HG02588 (cell line): ENCODE data around the gene PI4KA.
"Not testable (repeated sequence)": the region's sequence is repeated elsewhere in the genome, so short reads cannot be mapped to it uniquely, and the experiment has no call there.

Experiments used
- ATAC-seq: cut with Tn5 transposase; IDR thresholded peaks from one replicate; pipeline ENCODE4 v1.9.1; 2021; ENCODE audit warnings: mild to moderate bottlenecking, moderate library complexity; ENCODE audit not compliant: unreplicated experiment

PI4KA gene

DNA sequence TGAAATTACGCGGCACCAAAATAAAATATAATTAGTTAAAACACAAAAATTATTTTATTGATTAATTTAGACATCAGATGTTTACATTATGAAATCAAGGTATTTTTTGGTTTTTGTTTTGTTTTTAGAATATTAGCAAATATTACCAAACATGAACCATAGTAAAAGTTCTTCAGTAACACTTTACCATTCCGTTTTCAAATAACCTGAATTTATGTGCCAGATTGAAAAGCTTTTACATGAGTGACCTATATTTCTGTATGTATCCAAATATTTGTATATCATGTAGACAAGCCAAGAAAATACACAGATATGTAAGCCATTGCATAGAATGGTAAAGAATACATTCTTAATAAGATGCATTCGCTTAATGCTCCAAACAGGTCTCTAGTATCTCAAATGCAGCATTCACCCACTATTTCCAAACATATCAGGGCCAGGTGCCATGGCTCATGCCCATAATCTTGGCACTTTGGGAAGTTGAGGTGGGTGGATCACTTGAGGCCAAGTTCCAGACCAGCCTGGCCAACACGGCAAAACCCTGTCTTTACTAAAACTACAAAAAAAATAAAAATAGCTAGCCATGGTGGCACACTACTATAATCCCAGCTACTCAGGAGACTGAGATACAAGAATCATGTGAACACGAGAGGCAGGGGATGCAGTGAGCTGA lies 187.1 kb downstream of the PI4KA start:
- ATAC-seq = no peak

DNA sequence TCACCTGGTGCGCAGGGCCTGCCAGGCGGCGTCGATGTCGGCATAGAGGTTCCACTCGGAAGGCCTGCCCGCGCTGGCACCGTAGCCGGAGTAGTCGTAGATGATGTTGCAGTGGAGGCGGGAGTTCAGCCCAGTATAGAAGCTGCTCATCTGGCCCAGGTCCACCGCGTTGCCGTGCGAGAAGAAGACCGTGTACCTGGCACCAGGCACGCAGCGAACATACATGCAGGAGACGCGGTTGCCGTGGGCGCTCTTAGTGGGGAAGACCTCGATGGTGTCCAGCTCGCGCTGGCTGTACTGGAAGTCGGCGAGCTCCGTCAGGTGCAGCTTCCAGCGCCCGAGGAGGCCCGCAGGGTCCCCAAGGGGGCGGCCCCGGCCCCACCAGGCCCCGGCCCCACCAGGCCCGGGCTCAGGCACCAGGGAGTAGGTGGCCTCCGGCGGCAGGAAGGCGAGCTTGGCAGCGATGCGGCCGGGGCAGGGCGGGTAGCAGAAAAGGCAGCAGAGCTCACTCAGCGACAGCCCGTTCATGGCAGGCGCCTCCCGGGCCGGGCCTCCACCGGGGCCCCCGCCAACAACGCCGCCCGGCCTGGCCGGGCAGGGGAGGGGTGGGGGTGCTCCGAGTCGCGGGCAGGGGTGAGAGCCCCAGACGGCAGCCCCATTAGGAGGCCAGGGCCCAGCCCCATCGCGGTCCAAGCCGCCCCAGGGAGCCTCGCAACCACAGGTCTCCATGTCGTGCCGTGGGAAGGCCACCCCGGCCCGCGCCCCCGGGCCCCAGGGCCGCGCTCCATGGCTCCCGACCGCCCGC lies 188.0 kb downstream of the PI4KA start:
- ATAC-seq = not testable (repeated sequence)

DNA sequence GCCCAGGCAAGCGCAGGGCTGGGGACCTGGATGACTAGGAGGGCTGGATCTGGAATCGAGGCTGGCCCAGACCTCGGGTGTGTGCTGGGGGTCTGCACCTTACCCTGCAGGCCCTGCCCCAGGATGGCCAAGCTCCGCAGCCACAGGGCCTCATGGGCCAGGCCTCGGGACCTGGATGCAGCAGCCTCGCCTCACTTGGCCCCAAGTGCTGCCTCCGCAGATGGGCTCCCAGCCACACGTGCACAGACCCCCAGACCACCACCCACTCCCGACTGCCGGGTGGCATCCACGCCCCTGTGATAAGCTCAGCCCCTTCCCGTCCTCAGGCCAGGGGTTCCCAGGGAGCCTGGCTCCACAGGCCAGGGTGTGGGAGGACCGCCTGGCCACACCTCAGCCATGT lies 188.7 kb downstream of the PI4KA start:
- ATAC-seq = not testable (repeated sequence)

DNA sequence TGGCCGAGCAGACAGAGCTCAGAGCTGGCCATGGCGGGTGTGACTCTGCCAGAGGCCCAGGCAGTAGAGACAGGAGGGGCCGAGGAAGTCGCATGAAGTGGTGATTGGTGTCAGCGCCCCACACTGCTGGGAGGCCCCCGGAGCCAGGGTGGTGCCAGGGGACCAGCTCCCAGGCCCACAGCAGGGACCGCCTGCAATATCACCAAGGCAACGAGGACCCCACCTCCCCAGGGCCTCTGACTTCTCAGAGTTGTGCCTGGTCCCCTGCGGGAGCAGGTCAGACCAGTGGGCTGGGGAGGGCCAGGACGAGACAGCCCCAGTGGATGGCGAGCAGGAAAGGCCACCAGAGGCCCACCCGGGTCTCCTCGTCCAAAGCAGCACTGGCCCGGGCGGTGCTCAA lies 189.1 kb downstream of the PI4KA start:
- not testable (repeated sequence) for ATAC-seq

DNA sequence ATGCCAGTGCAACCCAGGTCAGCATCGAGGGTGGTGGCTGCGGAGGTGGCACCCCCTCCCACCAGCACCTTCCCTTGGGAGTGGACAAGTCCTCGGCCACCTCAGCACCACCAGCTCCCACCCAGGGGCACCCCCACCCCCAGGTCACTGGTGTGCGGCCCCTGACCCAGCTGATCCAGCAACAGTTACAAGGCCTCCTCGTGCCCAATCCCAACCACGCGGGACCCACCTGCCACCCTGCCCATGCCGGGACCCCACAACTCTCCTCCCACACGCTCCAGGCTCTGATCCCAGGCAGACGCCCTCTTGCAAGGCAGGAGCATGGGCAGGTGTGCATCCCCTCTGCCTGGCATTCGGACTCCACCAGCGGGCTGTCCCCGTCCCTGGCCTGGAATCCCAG lies 189.8 kb downstream of the PI4KA start:
- not testable (repeated sequence) for ATAC-seq

DNA sequence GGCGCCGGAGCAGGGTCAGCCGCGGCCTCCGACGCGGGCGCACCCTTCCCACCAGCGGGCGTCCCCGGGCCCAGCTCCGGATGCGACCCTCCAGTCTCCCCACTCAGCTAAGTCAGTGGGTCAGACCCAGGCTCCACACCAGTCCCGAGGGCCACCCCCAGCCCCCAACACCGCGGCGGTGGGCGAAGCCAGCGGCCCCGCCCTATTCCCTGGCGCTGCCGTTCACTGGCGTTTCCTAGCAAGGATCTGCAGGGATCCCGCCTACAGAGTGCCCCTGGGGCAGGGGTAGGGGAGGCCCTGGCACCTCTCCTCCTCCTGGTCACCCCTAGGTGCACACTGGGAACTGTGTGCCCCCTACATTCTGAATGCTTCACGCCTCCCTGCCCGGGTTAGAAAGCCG lies 190.4 kb downstream of the PI4KA start:
- not testable (repeated sequence) for ATAC-seq

DNA sequence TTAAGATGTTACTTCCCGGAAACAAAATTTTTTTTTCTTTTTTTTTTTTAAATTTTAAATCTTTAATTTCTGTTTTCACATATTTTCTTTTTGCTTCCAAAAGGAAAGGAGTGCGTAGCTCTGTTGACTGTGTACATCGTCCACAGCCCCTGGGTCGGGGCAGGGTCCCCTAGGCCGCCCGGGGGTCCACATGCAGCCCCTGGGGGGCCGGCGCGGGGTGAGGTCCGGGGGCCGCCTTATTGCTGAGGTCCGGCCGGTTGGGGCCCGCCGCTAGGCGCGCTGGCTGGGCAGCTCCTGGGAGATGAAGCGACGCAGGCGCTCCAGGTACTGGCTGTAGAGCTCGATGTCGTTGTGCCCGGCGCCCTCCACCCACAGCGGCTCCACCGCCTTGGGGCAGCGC lies 191.1 kb downstream of the PI4KA start:
- ATAC-seq = not testable (repeated sequence)

DNA sequence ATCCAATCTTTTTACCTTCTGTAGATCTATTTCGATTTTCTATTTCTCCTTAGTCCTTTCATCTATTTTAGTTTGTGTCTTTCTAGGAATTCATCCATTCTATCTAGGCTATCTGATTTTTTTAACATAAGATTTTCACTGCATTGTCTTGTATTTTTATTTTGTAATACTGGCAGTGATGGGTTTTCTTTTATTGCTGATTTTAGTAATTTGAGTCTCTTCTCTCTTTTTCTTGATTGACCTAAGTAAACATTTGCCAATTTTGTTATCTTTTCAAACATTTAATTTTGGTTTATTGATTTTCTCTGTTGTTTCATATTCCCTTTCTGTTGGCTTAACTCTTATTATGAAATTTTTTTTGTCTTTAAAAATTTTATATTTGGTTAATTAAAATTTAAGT lies 192.1 kb downstream of the PI4KA start:
- ATAC-seq = no peak

DNA sequence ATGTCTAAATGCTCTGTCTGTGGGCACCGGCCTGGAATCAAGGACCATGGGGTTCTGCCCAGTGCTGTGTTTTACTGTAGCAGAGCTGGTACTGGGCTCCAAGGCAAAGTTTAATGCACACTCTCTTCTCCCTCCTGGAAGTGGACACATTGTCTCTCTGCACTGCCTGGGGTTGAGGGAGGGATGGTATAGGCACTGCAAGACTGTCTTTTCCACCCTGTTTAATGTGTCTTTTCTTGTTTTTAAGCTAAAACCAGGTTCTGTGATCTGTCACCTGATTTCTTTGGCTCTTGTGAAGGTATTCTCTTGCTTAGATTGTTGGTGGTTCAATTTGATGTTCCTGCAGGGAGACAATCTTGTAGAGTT lies 194.0 kb downstream of the PI4KA start:
- ATAC-seq = no peak

DNA sequence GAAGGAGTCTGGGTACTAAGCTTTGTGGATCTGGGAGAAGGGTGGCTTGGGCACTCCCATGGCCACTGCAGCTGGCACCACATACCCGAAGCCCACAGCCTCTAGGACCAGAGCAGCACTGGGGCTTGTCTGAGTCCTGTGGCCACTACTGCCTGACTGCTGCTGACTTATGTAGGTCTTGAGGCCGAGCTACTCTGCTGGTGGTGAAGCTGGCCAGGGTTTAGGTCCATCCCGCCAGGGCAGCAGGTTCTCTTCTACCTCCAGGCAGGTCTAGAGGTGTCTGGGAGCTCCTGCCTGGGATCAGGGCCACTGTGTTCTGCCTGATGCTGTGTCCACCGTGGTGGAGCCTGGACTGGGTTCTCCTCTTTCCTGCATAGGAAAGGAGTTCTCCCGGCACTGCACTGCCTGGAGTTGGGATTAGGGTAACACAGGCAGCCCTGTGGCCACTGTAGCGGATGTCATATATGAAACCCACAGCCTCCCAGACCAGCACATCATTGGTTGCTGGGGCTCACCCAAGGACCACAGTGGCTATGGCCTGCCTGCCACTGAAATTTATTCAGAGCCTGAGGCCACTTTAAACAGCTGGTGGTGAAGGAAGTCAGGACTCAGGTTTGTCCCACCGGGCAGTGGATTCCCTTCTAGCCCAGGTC lies 194.5 kb downstream of the PI4KA start:
- ATAC-seq = no peak

DNA sequence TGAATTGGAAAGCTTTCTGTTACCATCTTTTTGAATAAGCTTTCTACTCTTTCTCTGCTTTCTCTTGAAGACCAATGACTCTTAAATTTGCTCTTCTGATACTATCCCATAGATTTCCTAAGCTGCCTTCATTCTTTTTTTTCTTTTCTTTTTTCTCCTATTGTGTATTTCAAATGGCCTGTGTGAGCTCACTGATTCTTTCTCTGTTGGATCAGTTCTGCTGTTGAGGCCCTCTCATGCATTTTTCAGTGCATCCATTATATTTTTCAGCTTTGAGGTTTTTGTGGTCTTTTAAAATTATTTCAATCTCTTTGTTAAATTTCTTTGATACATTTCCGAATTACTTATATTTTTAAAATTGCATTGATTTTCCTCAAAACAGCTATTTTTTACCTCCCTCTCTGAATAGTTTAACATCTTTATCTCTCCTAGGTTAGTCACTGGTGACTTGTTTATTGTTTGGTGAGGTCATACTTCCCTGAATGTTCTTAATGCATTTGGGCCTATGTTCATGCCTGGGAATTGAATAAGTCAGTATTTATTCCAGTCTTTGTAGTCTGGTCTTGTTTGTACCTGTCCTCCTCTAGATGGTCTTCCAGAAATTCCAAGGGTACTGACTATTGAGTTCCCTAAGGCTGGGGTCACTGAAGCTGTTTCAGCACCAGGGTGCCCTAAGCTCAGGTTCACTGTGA lies 195.3 kb downstream of the PI4KA start:
- ATAC-seq = no peak

DNA sequence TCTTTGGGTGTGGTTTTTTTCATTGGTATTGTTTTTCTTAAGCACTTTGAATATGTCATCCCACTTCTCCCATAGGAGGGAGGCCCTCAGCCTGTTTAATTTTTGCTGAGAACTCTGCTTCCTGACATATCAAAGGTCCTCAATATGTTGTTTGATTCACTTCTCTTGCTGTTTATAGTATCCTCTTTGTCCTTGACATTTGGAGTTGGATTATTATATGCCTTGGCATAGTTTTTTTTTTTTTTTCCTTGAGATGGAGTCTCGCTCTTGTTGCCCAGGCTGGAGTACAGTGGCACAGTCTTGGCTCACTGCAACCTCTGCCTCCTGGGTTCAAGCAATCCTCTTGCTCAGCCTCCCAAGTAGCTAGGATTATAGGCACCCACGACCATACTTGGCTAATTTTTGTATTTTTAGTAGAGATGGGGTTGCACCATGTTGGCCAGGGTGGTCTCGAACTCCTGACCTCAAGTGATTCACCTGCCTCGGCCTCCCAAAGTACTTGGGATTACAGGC lies 196.0 kb downstream of the PI4KA start:
- ATAC-seq = not testable (repeated sequence)

DNA sequence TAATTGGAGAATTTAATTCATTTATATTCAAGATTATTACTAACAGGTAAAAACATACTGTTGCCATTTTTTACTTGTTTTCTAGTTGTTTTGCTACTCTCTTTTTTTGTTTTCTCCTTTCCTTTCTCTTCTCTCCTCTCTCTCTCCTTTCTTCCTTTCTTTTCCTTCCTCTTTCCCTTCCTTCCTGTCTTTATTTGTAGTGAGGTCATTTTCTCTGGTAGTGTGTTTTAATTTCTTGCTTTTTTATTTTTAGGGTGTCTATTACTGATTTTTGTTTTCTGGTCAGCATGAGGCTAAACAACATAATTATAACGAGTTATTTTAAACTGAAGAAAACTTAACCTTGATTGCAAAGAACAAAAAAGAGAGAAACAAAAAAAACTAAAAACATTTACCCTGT lies 197.1 kb downstream of the PI4KA start:
- ATAC-seq = no peak

DNA sequence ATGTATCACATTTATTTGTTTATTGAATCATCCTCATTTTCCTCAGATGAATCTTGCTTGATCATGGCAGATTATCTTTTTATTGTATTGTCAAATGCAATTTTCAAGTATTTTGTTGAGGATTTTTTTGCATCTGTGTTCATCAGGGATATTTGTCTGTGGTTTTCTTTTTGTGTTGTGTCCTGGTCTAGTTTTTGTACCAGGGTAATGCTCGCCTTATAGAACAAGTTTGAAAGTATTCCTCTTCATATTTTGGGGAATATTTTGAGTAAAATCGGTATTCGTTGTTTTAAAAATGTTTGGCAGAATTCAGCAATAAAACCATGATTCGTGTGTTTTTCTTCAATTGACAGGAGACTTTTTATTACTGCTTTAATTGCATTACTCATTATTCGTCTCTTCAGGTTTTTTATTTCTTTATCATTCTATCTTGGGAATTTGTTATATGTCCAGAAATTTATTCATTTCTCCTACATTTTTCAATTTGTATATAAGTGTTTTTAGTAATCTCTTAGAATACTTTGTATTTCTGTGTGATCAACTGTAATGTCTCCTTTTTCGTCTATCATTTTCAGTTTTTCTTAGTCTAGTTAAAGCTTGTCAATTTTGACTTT lies 198.1 kb downstream of the PI4KA start:
- no peak for ATAC-seq

DNA sequence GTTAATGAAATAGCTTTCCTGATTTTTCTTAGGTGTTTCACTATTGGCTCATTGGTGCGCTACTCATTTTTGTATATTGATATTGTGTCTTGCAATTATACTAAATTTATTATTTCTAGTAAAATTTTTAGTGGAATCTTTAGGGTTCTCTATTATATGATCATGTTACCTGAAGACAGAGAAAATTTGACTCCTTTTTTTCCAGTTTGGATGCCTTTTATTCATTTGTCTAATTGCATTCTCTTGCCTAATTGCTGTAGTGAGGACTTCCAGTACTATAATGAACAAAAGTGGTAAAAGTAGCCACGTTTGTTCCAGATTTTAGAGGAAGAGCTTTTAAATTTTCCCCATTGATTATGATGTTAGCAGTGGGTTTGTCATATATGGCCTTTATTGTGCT lies 198.7 kb downstream of the PI4KA start:
- ATAC-seq = no peak

DNA sequence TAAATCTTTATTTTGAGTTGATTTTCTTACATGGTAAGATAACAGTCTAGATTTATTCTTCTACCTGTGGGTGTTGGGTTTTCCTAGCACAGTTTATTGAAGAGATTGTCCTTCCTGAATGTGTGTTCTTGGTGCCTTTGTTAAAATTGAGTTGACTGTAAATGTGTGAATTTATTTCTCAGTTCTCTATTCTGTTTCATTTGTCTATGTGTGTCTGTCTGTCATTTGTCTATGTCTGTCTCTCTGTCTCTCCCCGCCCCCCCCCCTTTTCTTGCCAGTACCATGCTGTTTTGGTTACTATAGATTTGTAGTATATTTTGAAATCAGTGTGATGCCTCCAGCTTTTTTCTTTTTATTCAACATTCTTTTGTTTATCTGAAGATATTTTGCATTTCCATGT lies 199.4 kb downstream of the PI4KA start:
- no peak for ATAC-seq

DNA sequence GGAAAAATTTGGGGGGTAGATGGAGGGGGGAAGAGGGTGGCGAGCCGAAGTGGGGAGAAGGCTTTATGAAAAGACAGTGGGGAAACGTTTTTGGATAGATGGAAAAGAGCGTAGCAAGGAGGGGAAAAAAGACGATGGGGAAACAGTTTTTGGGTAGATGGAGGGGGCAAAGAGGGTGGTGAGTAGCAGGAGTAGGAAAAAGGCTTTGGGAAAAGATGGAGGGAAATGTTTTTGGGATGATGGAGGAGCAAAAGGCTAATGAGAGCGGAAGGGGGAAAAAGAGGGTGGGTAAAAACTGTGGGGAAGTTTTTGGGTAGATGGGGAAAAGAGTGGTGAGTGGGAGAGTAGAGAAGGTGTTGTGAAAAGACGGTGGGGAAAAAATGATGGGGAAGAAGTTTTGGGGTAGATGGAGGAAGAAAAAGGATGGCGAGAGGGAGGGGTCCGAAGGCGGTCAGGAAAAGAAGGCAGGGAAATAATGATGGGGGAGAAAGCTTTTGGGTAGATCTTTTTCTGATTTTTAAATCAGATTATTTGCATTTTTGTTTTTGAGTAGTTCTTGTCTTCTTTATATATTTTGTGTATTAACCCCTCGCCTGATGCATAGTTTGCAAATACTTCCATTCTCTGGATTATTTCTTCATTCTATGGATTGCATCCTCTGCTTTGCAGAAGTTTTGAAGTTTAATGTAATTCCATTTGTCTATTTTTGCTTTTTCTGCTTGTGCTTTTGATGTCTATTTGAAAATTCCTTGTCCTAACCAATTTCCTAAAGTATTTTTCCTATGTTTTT lies 200.0 kb downstream of the PI4KA start:
- no peak for ATAC-seq

DNA sequence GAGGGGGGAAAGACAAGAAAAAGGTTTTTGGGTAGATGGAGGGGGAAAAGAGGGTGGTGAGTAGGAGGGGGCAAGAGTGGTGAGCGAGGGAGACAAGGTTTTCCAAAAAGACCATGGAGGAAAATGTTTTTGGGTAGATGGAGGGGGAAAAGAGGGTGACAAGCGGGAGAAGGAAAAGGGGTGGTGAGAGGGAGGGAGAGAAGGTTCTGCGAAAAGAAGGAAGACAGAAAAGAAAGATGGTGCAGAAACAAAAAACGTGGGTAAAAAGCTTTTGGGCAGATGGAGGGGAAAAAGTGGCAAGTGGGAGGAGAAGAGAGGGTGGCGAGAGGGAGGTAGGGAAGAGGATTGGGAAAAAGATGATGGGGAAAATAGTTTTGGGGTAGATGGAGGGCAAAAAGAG lies 200.6 kb downstream of the PI4KA start:
- ATAC-seq = no peak
